ENCODE data around the gene ERO1B.

DNA sequence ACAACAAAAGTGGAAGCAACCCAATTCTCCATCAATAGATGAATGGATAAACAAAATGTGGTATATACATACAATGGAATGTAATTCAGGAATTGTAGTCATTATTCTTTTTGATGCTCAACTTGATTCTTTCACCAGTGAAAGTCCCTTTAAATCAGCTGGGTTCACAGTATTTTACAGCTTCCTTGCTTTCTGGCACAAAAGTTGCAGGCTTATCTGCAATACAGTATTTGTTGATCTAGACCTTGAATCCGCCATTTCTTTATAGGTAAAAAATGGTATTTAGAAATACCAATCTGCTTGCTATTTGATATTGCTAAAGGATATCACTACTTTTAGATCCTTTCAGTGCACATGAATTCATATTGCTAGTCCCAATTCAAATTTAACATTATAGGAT, 44.7 kb upstream of the ERO1B start:
- TF ChIP-seq EZH2 (IDR thresholded peaks at IDR 0.05) (no peak), POLR2AphosphoS5 (IDR thresholded peaks at IDR 0.05; ENCODE audit: borderline replicate concordance, low read depth, low read length) (no peak)

Measured in SK-N-MC (cell line).